Measurements from ENCODE around the gene MDFI. TPM values are rescaled to one million over a fixed set of nuclear protein-coding genes. Genes with fewer than 3 reads are reported as not detected.
A peak's percentile ranks its signal among the peaks of the same experiment; 100 is the strongest.
"Not testable (repeated sequence)": the region's sequence is repeated elsewhere in the genome, so short reads cannot be mapped to it uniquely, and the experiment has no call there.

Gene MDFI
- total RNA-seq, 1 donor from 2014 or later = 149 TPM

DNA sequence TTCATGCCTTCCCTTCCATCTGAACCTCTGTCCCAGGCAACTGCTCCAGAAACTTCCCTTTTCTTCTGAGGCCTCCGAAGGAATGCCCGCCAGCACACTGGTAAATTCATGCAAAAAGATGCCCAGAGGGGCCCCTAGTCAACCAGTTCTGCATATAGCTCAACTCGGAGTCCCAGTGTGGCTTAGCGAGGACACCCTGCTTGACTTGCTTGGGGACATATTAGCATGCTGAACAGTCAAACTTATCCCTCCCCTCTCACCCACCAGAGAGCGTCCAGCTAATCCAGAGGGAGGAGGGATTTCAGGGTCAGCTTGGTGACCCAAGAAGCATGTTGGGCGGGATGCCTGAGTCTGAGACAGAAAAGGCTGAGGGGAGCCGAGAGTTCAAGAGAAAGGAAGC is 23.0 kb upstream of the MDFI start:
- Mint-ChIP-seq H3K27ac (no peak overlapping the region), H3K27me3 (ENCODE audit: low read depth) (no peaks in the 10 kb centered on the region), H3K36me3 (peaks cover 4% of the 10 kb centered on the region), H3K4me3 (no peak overlapping the region), H3K9me3 (peaks cover 23% of the 10 kb centered on the region), H3K4me1 (no peaks in the 10 kb centered on the region)
- DNase-seq (ENCODE audit: low spot score in 2 of 2, unreplicated experiment in 2 of 2) = no peak
- TF ChIP-seq, protein P1, sequence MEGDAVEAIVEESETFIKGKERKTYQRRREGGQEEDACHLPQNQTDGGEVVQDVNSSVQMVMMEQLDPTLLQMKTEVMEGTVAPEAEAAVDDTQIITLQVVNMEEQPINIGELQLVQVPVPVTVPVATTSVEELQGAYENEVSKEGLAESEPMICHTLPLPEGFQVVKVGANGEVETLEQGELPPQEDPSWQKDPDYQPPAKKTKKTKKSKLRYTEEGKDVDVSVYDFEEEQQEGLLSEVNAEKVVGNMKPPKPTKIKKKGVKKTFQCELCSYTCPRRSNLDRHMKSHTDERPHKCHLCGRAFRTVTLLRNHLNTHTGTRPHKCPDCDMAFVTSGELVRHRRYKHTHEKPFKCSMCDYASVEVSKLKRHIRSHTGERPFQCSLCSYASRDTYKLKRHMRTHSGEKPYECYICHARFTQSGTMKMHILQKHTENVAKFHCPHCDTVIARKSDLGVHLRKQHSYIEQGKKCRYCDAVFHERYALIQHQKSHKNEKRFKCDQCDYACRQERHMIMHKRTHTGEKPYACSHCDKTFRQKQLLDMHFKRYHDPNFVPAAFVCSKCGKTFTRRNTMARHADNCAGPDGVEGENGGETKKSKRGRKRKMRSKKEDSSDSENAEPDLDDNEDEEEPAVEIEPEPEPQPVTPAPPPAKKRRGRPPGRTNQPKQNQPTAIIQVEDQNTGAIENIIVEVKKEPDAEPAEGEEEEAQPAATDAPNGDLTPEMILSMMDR (IDR thresholded peaks at IDR 0.05; ENCODE audit: unreplicated experiment) = no peak

DNA sequence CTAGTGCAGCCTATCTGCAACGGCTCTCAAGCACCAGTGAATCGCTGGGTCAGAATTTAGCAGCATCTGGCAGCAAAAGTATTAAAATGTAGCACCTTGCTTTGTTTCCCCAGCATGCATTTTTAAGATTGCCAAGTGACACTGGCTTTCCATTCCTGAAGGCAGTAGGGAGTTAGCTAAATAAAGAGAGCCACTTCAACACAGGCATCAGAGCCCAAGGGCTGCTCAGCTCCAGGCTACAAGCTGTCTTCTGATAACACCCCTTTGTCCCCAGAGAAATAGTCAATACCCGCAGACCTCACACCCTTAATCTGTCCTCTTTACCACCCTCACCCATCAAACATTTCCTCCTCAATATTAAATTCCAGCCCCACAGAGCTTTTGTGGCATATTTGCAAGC is 19.7 kb upstream of the MDFI start:
- H3K9me3 Mint-ChIP-seq = peaks cover 25% of the 10 kb centered on the region
- peaks cover 3% of the 10 kb centered on the region for H3K36me3 Mint-ChIP-seq
- DNase-seq (ENCODE audit: low spot score in 2 of 2, unreplicated experiment in 2 of 2) = no peak
- no peak overlapping the region for H3K27ac Mint-ChIP-seq
- no peak overlapping the region for H3K4me3 Mint-ChIP-seq
- TF ChIP-seq, protein P1 (IDR thresholded peaks at IDR 0.05; ENCODE audit: unreplicated experiment) = no peak
- H3K4me1 Mint-ChIP-seq = peaks cover 9% of the 10 kb centered on the region
- H3K27me3 Mint-ChIP-seq (ENCODE audit: low read depth) = no peaks in the 10 kb centered on the region

DNA sequence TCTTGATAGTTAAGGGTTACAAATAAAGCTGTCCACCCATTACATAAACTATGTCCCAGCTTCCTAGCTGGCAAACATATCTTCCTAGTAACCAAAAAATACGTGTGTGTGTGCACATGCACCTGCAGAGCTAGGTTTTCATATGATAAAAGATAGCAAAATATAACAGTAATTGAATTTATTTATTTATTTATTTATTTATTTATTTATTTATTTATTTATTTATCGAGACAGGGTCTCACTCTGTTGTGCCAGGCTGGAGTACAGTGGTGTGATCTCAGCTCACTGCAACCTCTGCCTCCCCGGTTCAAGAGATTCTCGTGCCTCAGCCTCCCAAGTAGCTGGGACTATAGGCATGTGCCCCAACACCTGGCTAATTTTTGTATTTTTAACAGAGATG is 19.1 kb upstream of the MDFI start:
- H3K36me3 Mint-ChIP-seq; H3K27ac Mint-ChIP-seq; H3K4me1 Mint-ChIP-seq; H3K4me3 Mint-ChIP-seq; DNase-seq (ENCODE audit: low spot score in 2 of 2, unreplicated experiment in 2 of 2); H3K27me3 Mint-ChIP-seq (ENCODE audit: low read depth): not testable (repeated sequence)
- peaks cover 19% of the 10 kb centered on the region for H3K9me3 Mint-ChIP-seq

DNA sequence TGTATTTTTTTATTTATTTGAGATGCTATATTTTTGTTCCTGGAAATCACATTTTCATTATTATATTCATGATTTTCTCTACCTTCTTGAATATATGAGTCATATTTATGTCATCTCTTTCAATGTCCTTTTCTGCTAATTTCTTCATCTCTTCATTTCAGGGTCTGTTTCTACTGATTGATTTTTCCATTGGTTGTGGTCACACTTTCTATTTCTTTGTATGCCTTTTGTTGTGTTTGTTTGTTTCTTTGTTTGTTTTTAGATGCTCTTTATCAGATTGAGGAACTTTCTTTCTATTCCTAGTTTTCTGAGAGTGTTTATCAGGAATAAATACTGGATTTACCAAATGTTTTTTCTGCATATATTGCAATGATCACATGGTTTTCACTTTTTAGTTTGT is 16.9 kb upstream of the MDFI start:
- Mint-ChIP-seq H3K4me1 (peaks cover 20% of the 10 kb centered on the region), H3K9me3 (peaks cover 14% of the 10 kb centered on the region), H3K4me3 (no peak overlapping the region), H3K36me3 (peaks cover 3% of the 10 kb centered on the region), H3K27me3 (ENCODE audit: low read depth) (no peaks in the 10 kb centered on the region), H3K27ac (no peak overlapping the region)
- TF ChIP-seq, protein P1 (IDR thresholded peaks at IDR 0.05; ENCODE audit: unreplicated experiment) = no peak
- DNase-seq (ENCODE audit: low spot score in 2 of 2, unreplicated experiment in 2 of 2) = no peak

DNA sequence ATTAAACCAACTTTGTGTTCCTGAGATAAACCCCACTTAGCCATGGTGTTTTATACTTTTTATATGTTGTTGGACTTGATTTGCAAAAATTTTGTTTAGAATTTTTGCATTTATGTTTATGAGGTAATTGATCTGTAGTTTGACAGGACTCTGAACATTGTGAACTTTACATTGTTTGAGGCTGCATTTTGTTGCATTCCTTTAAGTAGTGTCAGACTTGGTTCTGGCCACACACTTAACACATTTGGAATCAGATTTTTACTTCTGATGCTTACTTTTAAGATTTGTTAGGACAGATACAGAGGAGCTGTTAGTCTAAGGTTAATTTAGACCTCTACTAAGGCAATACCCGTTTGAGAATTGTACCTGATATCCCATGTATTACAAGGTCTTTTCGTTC is 16.5 kb upstream of the MDFI start:
- H3K4me1 Mint-ChIP-seq = peaks cover 24% of the 10 kb centered on the region

DNA sequence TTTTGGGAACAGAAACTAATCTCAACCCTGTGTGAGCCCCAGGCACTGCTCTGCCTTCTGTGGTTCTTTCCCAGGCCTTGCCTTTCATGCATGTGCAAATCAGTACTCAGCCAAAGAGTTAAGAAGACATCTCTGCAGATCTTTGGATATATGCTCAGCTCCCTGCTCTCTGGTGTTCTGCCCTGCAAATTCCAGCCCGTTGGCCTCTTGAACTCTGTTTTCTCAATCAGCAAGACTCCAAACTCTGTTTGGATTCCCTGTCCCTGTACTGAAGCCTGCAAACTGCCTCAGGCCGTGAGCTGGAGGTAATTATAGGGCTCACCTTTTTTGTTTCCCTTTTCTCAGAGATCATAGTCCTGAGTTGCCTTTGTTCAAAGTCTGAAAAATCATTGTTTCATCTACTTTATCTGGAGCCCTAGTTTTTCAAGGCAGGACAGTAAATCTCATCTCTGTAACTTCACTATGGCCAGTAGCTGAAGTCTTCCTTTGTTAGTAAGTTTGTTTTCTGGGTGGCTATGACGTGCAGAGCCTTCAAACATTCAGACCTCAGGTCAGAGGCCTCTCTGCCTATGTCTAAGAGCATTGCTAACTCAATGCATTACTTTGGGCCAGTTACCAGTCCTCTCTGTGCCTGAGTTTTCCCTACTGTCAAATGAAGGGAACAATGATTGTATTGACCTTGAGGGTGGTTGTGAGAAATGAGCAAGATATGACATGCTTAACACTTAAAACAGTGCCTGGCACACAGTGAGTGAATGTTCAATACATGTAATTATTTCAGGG is 15.9 kb upstream of the MDFI start:
- Mint-ChIP-seq H3K27me3 (ENCODE audit: low read depth) (no peaks in the 10 kb centered on the region), H3K4me3 (no peak overlapping the region), H3K27ac (peak overlapping the region; percentile 16), H3K9me3 (peaks cover 14% of the 10 kb centered on the region), H3K36me3 (peaks cover 3% of the 10 kb centered on the region), H3K4me1 (peaks cover 29% of the 10 kb centered on the region)
- DNase-seq (ENCODE audit: low spot score in 2 of 2, unreplicated experiment in 2 of 2) = no peak
- TF ChIP-seq, protein P1 (IDR thresholded peaks at IDR 0.05; ENCODE audit: unreplicated experiment) = no peak

More for the DNA sequence above, 16.5 kb upstream of the MDFI start:
- H3K4me3 Mint-ChIP-seq = no peak overlapping the region
- H3K9me3 Mint-ChIP-seq = peaks cover 14% of the 10 kb centered on the region
- DNase-seq (ENCODE audit: low spot score in 2 of 2, unreplicated experiment in 2 of 2) = no peak
- no peaks in the 10 kb centered on the region for H3K27me3 Mint-ChIP-seq (ENCODE audit: low read depth)
- TF ChIP-seq, protein P1 (IDR thresholded peaks at IDR 0.05; ENCODE audit: unreplicated experiment) = no peak
- H3K27ac Mint-ChIP-seq = no peak overlapping the region
- peaks cover 3% of the 10 kb centered on the region for H3K36me3 Mint-ChIP-seq
